NCI-H1105 (cell line): ENCODE measurements around the gene CHTF8.
A peak's percentile ranks its signal among the peaks of the same experiment; 100 is the strongest.
"Not testable (repeated sequence)": the region's sequence is repeated elsewhere in the genome, so short reads cannot be mapped to it uniquely, and the experiment has no call there.

ENCODE experiments used
- DNase-seq: peaks from one replicate; lab custom pipeline; 2025; lab: John Stamatoyannopoulos, UW

The CHTF8 gene

DNA sequence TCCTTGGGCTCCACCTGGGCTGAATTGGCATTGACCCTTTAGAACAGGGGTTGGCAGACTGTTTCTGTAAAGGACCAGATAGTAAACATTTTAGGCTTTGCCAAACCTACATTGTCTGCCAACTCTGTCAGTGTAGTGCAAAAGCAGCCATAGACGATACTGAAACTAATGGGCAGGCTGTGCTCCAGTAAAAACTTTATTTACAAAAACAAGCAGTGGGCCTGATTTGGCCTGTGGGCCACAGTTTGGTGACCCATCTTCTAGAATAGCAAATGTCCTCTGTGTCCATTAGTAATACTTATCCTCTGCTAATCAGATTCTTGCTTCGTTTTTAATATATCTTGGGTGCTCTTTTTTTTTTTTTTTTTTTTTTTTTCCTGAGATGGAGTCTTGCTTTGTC is 6.2 kb upstream of the CHTF8 start:
- DNase-seq: no peak

DNA sequence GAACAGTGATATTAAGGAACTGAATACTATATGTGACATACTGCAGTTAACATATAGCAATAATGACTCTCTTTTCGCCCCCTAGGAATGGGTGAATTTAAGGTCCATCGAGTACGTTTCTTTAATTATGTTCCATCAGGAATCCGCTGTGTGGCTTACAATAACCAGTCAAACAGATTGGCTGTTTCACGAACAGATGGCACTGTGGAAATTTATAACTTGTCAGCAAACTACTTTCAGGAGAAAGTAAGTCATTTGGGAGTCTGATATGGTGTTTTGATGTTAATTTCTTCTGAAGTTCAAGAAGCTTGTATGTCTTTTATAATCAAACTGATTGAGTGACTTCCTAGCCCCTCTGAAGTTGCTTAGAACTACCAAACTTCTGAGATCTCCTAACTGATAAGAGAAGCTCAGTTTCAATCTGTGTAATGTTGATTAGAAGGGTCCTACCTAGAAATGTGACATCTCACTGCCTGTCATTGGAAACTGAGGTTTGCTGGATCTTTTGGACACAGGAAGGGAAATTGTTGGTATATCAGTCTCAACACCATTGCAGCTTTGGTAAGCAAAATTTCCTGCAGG is 1.1 kb upstream of the CHTF8 start:
- DNase-seq: no peak

DNA sequence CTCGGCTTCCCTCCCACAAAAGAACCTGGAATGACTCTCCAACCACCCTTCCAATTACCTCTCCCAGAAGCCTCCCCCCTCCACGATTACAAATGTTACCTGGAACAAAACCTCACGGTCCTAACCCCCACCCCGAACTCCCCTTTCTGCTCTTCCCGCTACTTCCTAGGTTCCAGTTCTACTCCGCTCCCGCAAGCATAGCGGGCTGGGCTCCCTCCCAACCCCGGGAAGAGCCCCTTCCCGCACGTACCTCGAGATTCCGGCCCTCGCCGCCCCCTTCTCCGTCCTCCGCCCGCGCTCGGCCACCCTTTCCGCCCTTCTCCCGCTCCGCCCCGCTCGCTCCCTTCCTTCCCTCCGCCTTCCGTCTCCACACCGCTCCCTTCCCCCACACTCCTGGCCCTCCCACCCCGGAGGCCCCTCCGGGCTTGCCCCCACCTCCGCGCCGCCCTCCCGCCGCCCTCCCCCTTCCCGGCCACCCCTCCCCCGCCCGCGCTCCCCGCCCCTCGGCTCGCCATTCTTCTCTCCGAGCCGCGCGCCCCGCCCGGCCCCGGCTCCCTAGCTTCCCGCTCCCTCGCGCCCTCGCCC is 457 bp downstream of the CHTF8 start:
- DNase-seq: peak; percentile 44

DNA sequence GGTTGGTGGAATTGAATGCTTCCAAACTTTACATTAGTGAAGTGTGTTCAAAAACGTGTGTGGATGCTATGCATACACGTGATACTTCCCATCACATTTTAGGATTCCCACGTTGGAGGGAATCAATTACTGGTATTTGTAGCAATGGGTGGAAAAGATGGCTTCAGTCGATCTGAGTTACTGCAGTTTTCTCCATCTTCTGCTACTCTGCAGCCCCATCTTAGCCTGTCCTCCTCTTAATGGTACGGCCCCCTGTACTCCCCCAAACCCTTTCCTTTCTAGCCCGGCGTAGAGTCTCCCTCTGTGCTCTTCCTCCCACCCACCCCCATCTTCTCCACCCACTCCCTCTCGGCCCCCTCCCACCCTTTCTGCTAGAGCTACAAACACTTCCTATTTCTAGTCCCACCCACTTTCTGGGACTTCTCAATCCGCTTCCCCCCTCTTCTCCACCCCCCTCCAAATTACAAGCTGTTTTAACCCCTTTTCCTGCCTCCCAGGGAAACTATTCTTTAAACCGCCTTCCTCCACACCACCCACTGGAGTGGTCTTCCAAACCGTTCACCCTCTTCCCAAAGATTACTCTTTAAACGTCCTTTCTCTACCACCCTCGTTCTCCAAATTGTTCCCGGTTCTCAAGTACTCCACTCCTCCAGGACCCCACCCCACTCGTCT is 1.1 kb downstream of the CHTF8 start:
- no peak for DNase-seq

DNA sequence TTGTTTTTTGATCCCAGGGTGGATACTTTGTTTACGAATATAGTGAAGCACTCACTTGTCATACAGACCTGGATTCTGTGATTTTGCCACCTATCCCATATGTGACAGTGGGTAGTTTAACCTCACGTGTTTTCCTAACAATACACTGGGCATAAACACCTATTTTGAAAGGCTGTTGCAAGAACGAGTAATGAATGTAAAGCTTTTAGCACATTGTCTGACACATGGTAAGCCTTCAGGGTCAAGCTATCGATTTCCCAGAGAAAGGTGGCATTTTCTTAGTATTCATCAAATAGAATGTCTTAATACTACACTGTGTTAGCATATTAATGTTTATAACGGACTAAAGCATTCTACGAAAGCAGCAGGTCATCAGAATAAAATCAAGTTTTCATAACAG is 1.9 kb downstream of the CHTF8 start:
- no peak for DNase-seq

DNA sequence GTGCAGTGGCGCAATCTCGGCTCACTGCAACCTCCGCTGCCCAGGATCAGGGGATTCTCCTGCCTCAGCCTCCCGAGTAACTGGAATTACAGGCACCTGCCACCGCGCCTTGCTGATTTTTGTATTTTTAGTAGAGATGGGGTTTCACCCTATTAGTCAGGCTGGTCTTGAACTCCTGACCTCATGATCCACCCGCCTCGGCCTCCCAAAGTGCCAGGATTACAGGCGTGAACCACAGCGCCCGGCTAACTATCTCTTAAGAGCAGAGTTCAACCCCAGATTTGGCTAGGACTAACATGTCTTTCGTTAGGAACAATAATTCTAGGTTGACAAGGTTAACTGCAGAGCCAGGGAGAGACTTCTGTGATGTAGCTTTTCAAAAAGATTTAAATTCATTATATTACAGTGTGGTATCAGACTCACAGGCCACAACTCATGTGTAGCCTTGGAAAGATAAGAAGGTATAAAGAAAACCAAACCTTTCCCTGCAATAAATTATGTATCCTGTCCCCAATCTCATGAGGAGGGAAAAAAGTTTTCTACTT is 4.3 kb downstream of the CHTF8 start:
- no peak for DNase-seq

DNA sequence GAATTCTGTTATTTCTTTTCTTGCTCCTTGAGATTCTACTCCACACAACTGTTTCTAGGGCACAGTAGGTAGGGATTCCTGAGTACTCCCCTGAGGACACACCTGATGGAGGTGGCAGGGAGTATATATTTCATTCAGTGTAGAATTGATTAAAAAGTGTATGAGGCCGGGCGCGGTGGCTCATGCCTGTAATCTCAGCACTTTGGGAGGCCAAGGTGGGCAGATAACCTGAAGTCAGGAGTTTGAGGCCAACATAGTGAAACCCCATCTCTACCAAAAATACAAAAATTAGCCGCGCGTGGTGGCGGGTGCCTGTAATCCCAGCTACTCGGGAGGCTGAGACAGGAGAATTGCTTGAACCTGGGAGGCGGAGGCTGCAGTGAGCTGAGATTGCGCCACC is 5.6 kb downstream of the CHTF8 start:
- DNase-seq: not testable (repeated sequence)

DNA sequence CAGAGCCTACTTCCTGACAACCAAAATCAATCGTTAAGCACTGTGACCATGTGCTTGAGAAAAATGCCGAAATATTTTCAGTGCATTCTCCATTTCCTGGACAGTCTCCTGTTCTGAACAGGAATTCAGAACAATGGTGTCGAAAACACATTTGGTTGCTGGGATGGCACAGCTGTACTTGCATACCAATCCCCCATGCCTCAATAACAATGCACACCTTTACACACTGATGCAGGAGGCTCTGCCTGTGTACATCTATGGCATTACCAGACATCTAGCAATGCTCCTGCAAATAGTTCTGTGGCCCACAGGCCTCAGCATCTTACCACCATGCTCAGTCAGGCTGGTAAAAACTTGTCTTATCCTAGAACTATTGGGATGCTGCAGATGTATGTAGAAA is 6.2 kb downstream of the CHTF8 start:
- no peak for DNase-seq

DNA sequence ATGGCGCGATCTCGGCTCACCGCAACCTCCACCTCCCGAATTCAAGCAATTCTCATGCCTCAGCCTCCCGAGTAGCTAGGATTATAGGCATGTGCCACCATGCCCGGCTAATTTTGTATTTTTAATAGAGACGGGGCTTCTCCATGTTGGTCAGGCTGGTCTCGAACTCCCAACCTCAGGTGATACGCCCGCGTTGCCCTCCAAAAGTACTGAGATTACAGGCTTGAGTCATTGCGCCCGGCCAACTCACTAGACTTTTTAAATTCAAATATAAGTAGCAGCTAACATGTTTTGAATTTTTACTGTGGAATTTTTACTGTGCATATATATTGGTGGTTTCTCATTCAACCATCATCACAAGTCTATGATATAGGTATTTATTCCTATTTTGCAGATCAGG is 7.4 kb downstream of the CHTF8 start:
- DNase-seq: not testable (repeated sequence)

DNA sequence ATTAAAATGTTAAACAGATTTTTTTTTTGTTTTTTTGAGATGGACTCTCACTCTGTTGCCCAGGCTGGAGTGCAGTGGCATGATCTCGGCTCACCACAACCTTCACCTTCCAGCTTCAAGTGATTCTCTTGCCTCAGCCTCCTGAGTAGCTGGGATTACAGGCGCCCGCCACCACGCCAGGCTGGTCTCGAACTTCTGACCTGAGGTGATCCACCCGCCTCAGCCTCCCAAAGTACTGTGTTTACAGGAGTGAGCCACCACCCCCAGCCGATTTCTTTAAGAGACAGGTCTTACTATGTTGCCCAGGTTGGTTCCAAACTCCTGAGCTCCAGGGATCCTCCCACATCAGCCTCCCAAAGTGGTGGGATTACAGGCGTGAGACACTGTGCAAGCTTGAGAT is 8.0 kb downstream of the CHTF8 start:
- not testable (repeated sequence) for DNase-seq

DNA sequence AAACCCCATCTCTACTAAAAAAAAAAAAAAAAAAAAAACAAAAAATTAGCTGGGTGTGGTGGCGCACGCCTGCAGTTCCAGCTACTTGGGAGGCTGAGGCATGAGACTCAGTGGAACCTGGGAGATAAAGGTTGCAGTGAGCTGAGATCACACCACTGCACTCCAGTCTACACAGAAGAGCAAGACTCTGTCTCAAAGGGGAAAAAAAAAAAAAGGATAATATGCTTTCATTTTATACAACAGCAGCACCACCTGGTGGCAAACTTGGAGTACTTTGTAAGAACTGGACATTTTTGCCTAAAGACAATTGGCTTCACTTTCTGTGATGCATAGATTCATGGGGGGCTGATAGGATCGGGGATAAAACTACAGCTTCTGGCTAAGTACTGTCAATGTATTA is 8.5 kb downstream of the CHTF8 start:
- DNase-seq: no peak

DNA sequence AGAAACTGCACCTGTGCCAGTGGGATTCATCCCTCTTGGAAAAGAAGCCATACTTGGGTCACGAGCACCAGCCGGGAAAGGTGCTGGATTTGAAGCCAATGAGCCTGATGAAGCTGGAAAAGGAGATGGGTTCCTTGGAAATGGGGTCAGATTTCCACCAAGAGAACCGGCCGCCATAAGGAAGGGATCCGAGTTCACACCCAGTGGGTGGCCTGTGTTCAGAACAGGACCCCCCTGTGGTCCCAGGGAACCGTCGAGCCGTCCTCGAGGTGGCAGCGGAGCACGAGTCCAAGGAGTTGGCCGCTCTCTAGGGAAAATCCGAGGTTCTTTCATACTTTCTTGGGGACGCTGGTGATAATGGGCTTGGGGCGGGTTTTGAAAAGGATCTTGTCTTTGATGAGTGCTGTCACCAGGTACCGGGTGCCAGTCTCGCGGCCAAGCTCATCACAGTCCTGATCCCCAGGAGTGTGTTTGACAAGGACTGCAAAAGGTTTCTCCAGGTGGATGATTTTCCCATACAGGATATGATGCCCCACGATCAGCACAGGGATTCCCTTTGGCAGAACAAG is 12.2 kb downstream of the CHTF8 start:
- no peak for DNase-seq

DNA sequence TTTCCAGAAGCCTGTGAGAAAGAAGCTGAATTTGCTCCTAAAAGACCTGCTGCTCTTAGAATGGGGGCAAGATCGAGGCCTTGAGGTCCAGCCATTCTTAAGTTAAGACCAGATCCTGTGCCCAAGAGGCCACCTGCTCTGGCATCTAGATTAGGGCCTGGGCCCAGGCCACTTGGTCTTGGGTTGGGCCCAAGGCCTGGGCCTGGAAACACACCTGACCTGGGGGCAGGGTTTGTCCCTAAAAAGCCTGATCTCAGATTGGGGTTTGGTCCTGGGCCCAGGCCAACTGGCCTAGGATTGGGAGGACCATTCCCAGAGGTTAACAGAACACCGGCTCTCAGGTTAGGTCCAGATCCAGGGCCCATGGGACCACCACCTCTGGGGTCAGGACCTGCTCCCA is 12.9 kb downstream of the CHTF8 start:
- DNase-seq: no peak

DNA sequence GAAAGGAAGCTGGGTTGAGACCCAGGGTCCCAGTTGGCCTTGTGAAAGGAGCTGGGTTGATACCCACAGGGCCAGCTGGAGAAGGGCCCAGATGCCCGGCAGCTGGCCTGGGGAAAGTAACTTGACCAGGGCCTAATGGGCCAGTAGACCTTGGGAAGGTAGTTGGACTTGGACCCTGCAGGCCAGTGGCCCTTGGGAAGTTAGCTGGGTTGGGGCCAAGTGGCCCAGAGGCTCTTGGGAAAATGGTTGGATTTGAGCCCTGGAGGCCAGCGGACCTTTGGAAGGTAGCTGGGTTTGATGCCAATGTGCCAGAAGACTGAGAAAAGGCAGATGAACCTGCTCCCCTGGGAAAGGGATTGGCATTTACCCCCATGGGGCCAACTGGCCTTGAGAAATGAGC is 13.4 kb downstream of the CHTF8 start:
- DNase-seq: no peak

DNA sequence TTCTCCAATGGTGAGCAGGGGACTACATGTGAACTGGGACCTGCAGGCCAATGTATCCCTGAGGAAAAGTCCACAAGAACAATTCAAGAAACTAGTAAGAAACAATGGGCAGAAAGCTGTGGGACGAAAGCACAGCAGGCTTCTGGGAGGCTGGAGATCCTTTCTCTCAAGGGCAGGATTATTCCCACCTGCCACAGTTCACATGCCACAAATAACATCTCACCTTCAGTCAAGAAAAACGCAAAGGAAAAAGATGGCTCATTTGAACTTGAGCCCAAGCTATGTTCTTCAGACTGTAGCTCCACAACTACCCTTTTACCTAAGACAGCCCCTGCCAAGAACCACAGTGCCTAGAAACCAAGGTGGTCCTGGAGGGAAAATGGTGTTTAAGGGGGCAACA is 13.9 kb downstream of the CHTF8 start:
- no peak for DNase-seq

DNA sequence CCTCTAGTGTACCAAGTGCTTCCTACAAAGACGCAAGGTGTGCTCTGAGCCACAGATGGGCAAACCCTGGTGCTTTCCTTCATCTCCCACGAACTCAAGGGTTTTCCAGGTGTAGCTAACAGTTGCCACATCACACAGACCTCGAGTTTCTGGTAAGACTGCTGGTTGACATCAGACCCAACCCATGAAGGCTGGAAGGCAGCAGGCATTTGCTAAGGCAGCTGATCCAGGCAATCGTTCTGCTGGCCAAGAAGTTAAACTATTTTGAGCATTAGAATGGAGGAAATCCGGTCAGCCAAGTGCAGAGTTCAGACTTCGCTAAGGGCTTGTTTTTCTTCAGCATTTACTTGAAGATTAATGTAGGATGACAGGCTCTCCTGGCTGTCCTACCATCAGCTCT is 15.5 kb downstream of the CHTF8 start:
- no peak for DNase-seq

DNA sequence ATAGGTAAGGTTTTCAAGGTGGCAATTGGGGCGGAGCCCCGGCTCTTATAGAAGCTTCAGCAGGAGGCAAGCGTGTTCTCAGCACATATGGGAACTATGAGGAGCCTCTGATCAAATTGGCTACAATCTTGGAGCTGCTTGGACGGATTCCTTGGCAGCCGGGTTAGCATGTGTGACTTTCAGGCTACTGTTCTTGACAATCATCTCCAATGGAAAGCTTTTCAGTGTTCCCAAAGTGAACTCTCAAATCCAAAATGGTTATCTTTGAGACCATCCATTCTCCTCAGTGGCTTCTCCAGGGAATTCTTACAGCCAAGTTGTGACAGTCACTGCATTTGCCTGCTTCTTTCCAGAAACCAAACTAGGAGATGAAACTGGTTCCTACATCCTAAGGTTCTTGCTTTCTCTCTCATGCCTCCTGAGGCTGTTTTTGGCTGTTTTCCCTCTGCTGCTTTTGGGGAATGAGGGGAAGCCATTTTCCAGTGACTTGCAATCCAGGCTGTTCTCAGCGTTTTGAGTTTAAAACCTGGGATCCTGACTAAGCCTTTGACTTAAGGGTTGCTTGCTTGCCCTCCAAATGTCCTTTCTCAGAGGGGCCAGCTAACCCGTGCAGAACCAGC is 16.0 kb downstream of the CHTF8 start:
- DNase-seq: no peak

DNA sequence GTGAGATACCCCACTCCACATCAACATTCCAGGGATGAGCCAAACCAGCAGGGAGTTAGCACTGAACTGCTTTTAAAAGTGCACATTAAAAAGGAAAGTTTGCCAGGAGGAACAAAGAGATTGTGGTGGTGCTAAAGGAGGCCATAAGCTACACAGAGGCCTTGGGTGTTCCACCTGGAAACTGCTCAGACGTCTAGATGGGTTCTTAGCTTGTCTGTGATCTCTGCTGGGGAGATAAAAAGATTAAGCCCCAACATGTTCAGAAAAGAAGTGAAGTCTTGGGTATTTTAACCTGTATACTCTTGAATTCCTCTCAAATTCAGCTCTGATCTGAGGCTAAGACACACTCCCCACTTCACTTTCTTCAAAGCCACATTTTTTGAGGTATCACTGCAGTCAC is 16.6 kb downstream of the CHTF8 start:
- DNase-seq: no peak

DNA sequence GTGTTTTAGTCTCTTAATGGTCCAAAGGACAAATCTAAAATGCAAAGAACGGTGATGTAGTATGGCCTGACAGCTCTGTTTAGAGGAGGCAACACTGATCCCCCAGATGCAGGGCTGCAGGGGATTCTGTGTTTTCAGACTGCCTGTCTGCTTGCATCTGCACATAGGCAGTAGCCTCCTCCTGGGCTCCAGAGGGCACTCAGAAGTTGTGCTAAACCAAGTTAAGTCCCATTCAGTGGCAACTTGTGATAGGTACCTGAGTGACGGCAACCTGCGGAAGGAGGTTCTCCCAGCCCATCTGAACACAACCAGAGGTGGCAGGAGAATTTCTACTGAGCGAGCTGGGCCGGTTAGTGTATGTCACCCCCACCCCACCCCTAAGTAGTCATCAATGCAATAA is 17.0 kb downstream of the CHTF8 start:
- DNase-seq: no peak

DNA sequence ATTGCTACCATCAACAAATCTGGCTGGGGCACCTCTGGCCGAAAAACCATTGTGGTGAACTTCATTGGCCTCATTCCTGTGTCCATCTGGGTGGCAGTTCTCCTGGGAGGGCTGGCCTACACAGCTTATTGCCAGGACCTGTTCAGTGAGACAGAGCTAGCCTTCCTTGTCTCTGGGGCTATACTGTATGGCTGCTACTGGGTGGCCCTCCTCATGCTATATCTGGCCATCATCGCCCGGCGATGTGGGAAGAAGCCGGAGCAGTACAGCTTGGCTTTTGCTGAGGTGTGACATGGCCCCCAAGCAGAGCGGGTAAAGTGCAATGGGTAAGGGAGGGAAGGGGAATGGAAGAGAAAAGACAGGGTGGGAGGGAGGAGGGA is 17.4 kb downstream of the CHTF8 start:
- no peak for DNase-seq

DNA sequence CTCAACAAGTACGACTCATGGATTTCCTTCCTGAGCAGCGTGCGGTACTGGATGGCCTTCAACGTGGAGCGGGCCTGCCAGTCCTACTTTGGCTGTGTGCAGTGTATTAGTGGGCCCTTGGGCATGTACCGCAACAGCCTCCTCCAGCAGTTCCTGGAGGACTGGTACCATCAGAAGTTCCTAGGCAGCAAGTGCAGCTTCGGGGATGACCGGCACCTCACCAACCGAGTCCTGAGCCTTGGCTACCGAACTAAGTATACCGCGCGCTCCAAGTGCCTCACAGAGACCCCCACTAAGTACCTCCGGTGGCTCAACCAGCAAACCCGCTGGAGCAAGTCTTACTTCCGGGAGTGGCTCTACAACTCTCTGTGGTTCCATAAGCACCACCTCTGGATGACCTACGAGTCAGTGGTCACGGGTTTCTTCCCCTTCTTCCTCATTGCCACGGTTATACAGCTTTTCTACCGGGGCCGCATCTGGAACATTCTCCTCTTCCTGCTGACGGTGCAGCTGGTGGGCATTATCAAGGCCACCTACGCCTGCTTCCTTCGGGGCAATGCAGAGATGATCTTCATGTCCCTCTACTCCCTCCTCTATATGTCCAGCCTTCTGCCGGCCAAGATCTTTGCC is 17.9 kb downstream of the CHTF8 start:
- DNase-seq: no peak

DNA sequence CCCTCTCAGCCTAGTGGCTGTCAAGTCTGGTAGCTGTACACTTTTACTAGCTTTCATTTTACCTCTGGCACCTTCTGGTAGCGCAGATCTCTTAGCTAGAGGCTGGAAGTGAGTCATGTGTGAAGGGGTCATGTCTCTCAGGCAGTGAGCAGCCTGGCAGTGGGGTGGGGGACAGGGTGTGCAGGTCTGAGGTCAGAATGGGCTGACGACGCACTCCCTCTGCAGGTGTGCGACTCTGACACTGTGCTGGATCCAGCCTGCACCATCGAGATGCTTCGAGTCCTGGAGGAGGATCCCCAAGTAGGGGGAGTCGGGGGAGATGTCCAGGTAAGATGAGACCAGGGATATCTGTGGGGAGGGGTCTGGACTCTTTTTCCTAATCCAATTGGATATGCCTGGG is 19.2 kb downstream of the CHTF8 start:
- DNase-seq: no peak
